K562 (cell line): Measurements from ENCODE around the gene MRAS. TPM values are rescaled to one million over a fixed set of nuclear protein-coding genes. Genes with fewer than 3 reads are reported as not detected.
A peak's percentile ranks its signal among the peaks of the same experiment; 100 is the strongest.

Experiments used
- CBX1 ChIP-seq: sonication (generic); IDR thresholded peaks from 2 replicates; pipeline ENCODE4 v1.6.1; 2016; ENCODE audit warnings: antibody characterized with exemption, low read depth, mild to moderate bottlenecking
- CHAMP1 ChIP-seq: fragments of 450-650 bp; IDR thresholded peaks from 2 replicates; pipeline ENCODE4 v1.6.1; 2016; ENCODE audit warnings: mild to moderate bottlenecking
- CLOCK ChIP-seq: fragments of 250-450 bp; sonication (Bioruptor Pico); IDR thresholded peaks from 2 replicates; pipeline ENCODE4 v1.4.0; 2020; ENCODE audit warnings: mild to moderate bottlenecking, moderate library complexity, borderline replicate concordance
- CUX1 ChIP-seq: fragments of 200-800 bp; sonication (Bioruptor generic); IDR thresholded peaks from 2 replicates; pipeline ENCODE4 v1.6.1; 2016; ENCODE audit warnings: missing genetic modification characterization, missing compliant biosample characterization
- CXXC5 ChIP-seq: fragments of 250-450 bp; sonication (Bioruptor Pico); IDR thresholded peaks from 2 replicates; pipeline ENCODE4 v1.8.0; 2022; ENCODE audit warnings: inconsistent platforms, mild to moderate bottlenecking, moderate library complexity
- ERF ChIP-seq: fragments of 450-650 bp; formaldehyde crosslinking; IDR thresholded peaks from 2 replicates; pipeline ENCODE4 v1.4.0; 2020; ENCODE audit warnings: mild to moderate bottlenecking, mixed read lengths
- FOXJ3 ChIP-seq: sonication (generic); formaldehyde crosslinking; IDR thresholded peaks from 2 replicates; pipeline ENCODE4 v1.4.0; 2020; ENCODE audit warnings: mild to moderate bottlenecking, missing genetic modification reagents
- HNRNPL ChIP-seq: fragments of 200-400 bp; formaldehyde crosslinking; IDR thresholded peaks from 2 replicates; pipeline ENCODE4 v1.6.1; 2017; ENCODE audit warnings: low read depth, mild to moderate bottlenecking, low read length
- NCOA4 ChIP-seq: fragments of 450-650 bp; IDR thresholded peaks from 2 replicates; pipeline ENCODE4 v1.6.1; 2018; ENCODE audit warnings: mild to moderate bottlenecking; ENCODE audit not compliant: partially characterized antibody
- PHTF2 ChIP-seq: fragments of 250-450 bp; sonication (Bioruptor Pico); IDR thresholded peaks from 2 replicates; pipeline ENCODE4 v1.5.0; 2021; ENCODE audit warnings: mild to moderate bottlenecking
- RUNX1 ChIP-seq: sonication (generic); IDR thresholded peaks from 2 replicates; pipeline ENCODE4 v1.6.1; 2016; ENCODE audit warnings: antibody characterized with exemption, low read depth
- SUPT5H ChIP-seq: fragments of 450-650 bp; IDR thresholded peaks from 2 replicates; pipeline ENCODE4 v1.6.1; 2016
- TFAM ChIP-seq: fragments of 250-450 bp; sonication (Bioruptor Pico); conservative IDR thresholded peaks from 2 replicates; pipeline ENCODE4 v1.5.0; 2021; ENCODE audit warnings: mild to moderate bottlenecking, moderate library complexity
- XRCC5 ChIP-seq: fragments of 200-400 bp; formaldehyde crosslinking; IDR thresholded peaks from 2 replicates; pipeline ENCODE4 v1.6.1; 2017; ENCODE audit warnings: low read depth, mild to moderate bottlenecking, low read length
- ZFX ChIP-seq: sonication (generic); formaldehyde crosslinking; IDR thresholded peaks from 2 replicates; pipeline ENCODE4 v1.8.0; 2022; ENCODE audit warnings: mild to moderate bottlenecking, missing genetic modification reagents, moderate library complexity
- ZNF184 ChIP-seq: sonication (generic); formaldehyde crosslinking; IDR thresholded peaks from 2 replicates; pipeline ENCODE4 v1.5.0; 2020; ENCODE audit warnings: missing genetic modification reagents
- ZNF780A ChIP-seq: fragments of 250-450 bp; sonication (Bioruptor Pico); IDR thresholded peaks from 2 replicates; pipeline ENCODE4 v1.5.0; 2021; ENCODE audit warnings: mild to moderate bottlenecking
- polyA plus RNA-seq, 8 experiments: library from polyadenylated mRNA; depleted of rRNA in 4 of 8; stranded (reverse) in 5 of 8; unstranded in 3 of 8; fragments of >200 nt; fragmentation: Nextera tagmentation in 2 of 8; fragmentation: Illumina TruSeq in 1 of 8; extraction: Ambion mirVana in 2 of 8; extraction: Trizol in 1 of 8; gene quantifications; 2 replicates each; pipeline versions ENCODE4 v1.2.1 to v1.2.3, GENCODE V29; 2011 to 2014; ENCODE audit warnings: inconsistent platforms in 1 of 8, missing spikeins in 1 of 8
- total RNA-seq, 7 experiments: library from RNA; depleted of rRNA in 6 of 7; stranded (reverse); fragments of >200 nt in 6 of 7; fragmentation: Illumina TruSeq in 2 of 7; extraction: Trizol in 2 of 7; gene quantifications; 2 replicates each; pipeline versions ENCODE4 v1.2.1 to v1.2.3, GENCODE V29; 2011 to 2021; ENCODE audit warnings: low replicate concordance in 1 of 7

The MRAS gene
- total and polyA plus RNA-seq, 9 of the 15 experiments (the other 6 are each of a cell fraction or from before 2014, with no cell fraction given) = 1.5 to 10.0 (median 5.0) TPM

- TF ChIP-seq CLOCK (CRISPR knock-in tag) (no peak), HNRNPL (no peak), PHTF2 (no peak), RUNX1 (no peak), CBX1 (no peak), TFAM (no peak), FOXJ3 (CRISPR knock-in tag) (no peak), ZNF184 (CRISPR knock-in tag) (no peak), CUX1 (CRISPR knock-in tag) (no peak), NCOA4 (no peak), XRCC5 (no peak), CHAMP1 (no peak), CXXC5 (peak; percentile 13; the same call in 1 of the 2 replicates), SUPT5H (no peak), ZFX (CRISPR knock-in tag) (peak; percentile 52), ERF (CRISPR knock-in tag) (peak; percentile 64; the same call in 1 of the 2 replicates), ZNF780A (CRISPR knock-in tag) (no peak)
Observed at GRCh38 chr3:138348754-138349739, 668 bp downstream of the MRAS start (continued).
